GM19452 (cell line): ENCODE data around the gene ELFN1.

Experiments used
- ATAC-seq: cut with Tn5 transposase; IDR thresholded peaks from one replicate; pipeline ENCODE4 v1.9.1; 2021; ENCODE audit not compliant: unreplicated experiment

The ELFN1 gene

GRCh38 chr7:1675036-1675671, 5.1 kb downstream of the ELFN1 start:
- no peak for ATAC-seq

GRCh38 chr7:1675673-1676549, 5.8 kb downstream of the ELFN1 start:
- ATAC-seq: no peak

GRCh38 chr7:1676550-1677078, 6.5 kb downstream of the ELFN1 start:
- ATAC-seq: no peak

GRCh38 chr7:1677206-1678080, 7.4 kb downstream of the ELFN1 start:
- no peak for ATAC-seq

- no peak for ATAC-seq
Observed at GRCh38 chr7:1678081-1678543, 8.0 kb downstream of the ELFN1 start.

- no peak for ATAC-seq
Observed at GRCh38 chr7:1678571-1679325, 8.7 kb downstream of the ELFN1 start.

GRCh38 chr7:1679326-1679965, 9.4 kb downstream of the ELFN1 start:
- no peak for ATAC-seq

- no peak for ATAC-seq
Observed at GRCh38 chr7:1679966-1680730, 10.1 kb downstream of the ELFN1 start.

GRCh38 chr7:1681581-1681980, 11.5 kb downstream of the ELFN1 start:
- no peak for ATAC-seq

GRCh38 chr7:1685000-1685624, 15.0 kb downstream of the ELFN1 start:
- no peak for ATAC-seq

- no peak for ATAC-seq
Observed at GRCh38 chr7:1688542-1688941, 18.5 kb downstream of the ELFN1 start.

- ATAC-seq: no peak
Observed at GRCh38 chr7:1689311-1689710, 19.2 kb downstream of the ELFN1 start.

- ATAC-seq: no peak
Observed at GRCh38 chr7:1690359-1690958, 20.4 kb downstream of the ELFN1 start.

- no peak for ATAC-seq
Observed at GRCh38 chr7:1691096-1691495, 21.0 kb downstream of the ELFN1 start.

- no peak for ATAC-seq
Observed at GRCh38 chr7:1691601-1692514, 21.8 kb downstream of the ELFN1 start.

GRCh38 chr7:1692515-1693418, 22.7 kb downstream of the ELFN1 start:
- ATAC-seq: no peak
